ENCODE data around the gene IRS2. TPM values are rescaled to one million over a fixed set of nuclear protein-coding genes. Genes with fewer than 3 reads are reported as not detected.

The IRS2 gene
- total and polyA plus RNA-seq, 2 donors (not counting 3 experiments of a cell fraction or from before 2014, with no cell fraction given): 1.6 to 4.4 TPM

GRCh38 chr13:109785141-109785891 is 1.1 kb downstream of the IRS2 start:
- dilution Hi-C loops (cut with MboI; ENCODE audit: extremely low pct_ligation_motif_present, low sequenced_read_pairs): no loop called here
- FAIRE-seq: no peak
- BruUV-seq (replicated peaks): TSS peak; percentile 10

More at GRCh38 chr13:109785141-109785891, 1.1 kb downstream of the IRS2 start:
- TF ChIP-seq CTCF (IDR thresholded peaks at IDR 0.05; ENCODE audit: extremely low read depth in 1 of 2, insufficient read depth in 1 of 2, low read depth in 1 of 2, low read length in 2 of 2): no peak
- TF ChIP-seq EZH2 (IDR thresholded peaks at IDR 0.05; ENCODE audit: borderline replicate concordance, low read depth, low read length, severe bottlenecking): peak; percentile 90
- TF ChIP-seq MYC (IDR thresholded peaks at IDR 0.05; ENCODE audit: low read depth, low read length): no peak
- peak; percentile 44 for DNase-seq (ENCODE audit: low read depth, low spot score)
- Histone ChIP-seq H3K9ac (replicated peaks; ENCODE audit: extremely low read depth, insufficient read depth, low read length) (peak overlapping the region; percentile 1), H3K36me3 (ENCODE audit: control insufficient read depth in 2 of 2, extremely low read depth in 1 of 2, insufficient read depth in 2 of 2, low read length in 2 of 2) (peaks cover 0 to 4% of the 10 kb centered on the region in 2 experiments), H3K4me2 (ENCODE audit: insufficient read depth, low read length) (peak overlapping the region; percentile 48), H2AFZ (ENCODE audit: low read depth, low read length) (peak overlapping the region; percentile 70), H3K9me1 (replicated peaks; ENCODE audit: control insufficient read depth, extremely low read depth, insufficient read depth, low read length) (no peaks in the 10 kb centered on the region), H3K4me1 (ENCODE audit: control insufficient read depth, extremely low read depth, insufficient read depth, low read length) (peaks cover 3% of the 10 kb centered on the region), H3K27ac (ENCODE audit: insufficient read depth, low read depth, low read length) (no peak overlapping the region), H3K4me3 (replicated peaks in 1 of 3; ENCODE audit: insufficient read depth in 1 of 3, low read depth in 1 of 3, low read length in 3 of 3) (peak overlapping the region in 2 of 3 experiments; percentile 51 to 54), H3K27me3 (ENCODE audit: control insufficient read depth in 2 of 2, insufficient read depth in 2 of 2, low read length in 2 of 2) (peaks cover 22 to 33% of the 10 kb centered on the region in 2 experiments), H3K9me3 (replicated peaks; ENCODE audit: control insufficient read depth, insufficient read depth, low read length) (no peaks in the 10 kb centered on the region), H4K20me1 (replicated peaks; ENCODE audit: control insufficient read depth, extremely low read depth, insufficient read depth, low read length) (no peaks in the 10 kb centered on the region), H3K79me2 (ENCODE audit: control insufficient read depth, insufficient read depth, low read length) (no peaks in the 10 kb centered on the region)
- intact Hi-C loops (cut with micrococcal nuclease): loop anchor here (1.0 to 10.0 kb wide), 6 partner anchors 85 to 1568 kb away; partner anchors contain the start of genes ABHD13 and LIG4
- ChIA-PET POLR2A (no interaction called here), CTCF (interaction anchor here (0.7 to 1.5 kb wide), 15 partner anchors 17 to 890 kb away, joined by 3 to 18 read pairs (median 4); no protein-coding TSS in a partner anchor)
